NB4 (cell line): Measurements from ENCODE around the gene TSSC4.

Experiments used
- CTCF ChIP-seq: IDR thresholded peaks from one replicate; pipeline ENCODE4 v1.5.1; 2012; ENCODE audit warnings: low read depth, low read length
- MAX ChIP-seq: IDR thresholded peaks from 2 replicates; pipeline ENCODE4 v1.6.1; 2011; ENCODE audit warnings: low read depth, low read length
- POLR2A ChIP-seq: IDR thresholded peaks from 2 replicates; pipeline ENCODE4 v1.6.1; 2011; ENCODE audit warnings: mild to moderate bottlenecking; ENCODE audit not compliant: insufficient read length; ENCODE audit errors: extremely low read depth

- TF ChIP-seq CTCF (no peak), POLR2A (no peak), MAX (no peak)
Measured at GRCh38 chr11:2380396-2380795, 20.2 kb upstream of the TSSC4 start.
